Endothelial cell of umbilical vein (primary cell): ENCODE data around the gene COPZ2.

ENCODE experiments used
- CTCF ChIP-seq, 2 donors: IDR thresholded peaks; 1 replicate in 1 of 2; 2 replicates in 1 of 2; pipeline ENCODE4 v1.5.1; 2011; ENCODE audit warnings: low read length in 2 of 2, mild to moderate bottlenecking in 2 of 2, moderate library complexity in 2 of 2, control low read depth in 1 of 2, inconsistent platforms in 1 of 2, low read depth in 1 of 2; ENCODE audit not compliant: insufficient read depth in 1 of 2; ENCODE audit errors: extremely low read depth in 1 of 2
- EZH2 ChIP-seq: IDR thresholded peaks from 2 replicates; pipeline ENCODE4 v1.6.1; 2012; ENCODE audit warnings: borderline replicate concordance, low read depth, mild to moderate bottlenecking, moderate library complexity, low read length, inconsistent platforms; ENCODE audit not compliant: severe bottlenecking
- FOS ChIP-seq: IDR thresholded peaks from 2 replicates; pipeline ENCODE4 v1.6.1; 2011; ENCODE audit warnings: mild to moderate bottlenecking, low read length, moderate library complexity, borderline replicate concordance; ENCODE audit not compliant: insufficient read depth
- GATA2 ChIP-seq: IDR thresholded peaks from 2 replicates; pipeline ENCODE4 v1.7.0; 2011; ENCODE audit warnings: low read depth, mild to moderate bottlenecking, moderate library complexity, mixed read lengths, low read length; ENCODE audit not compliant: insufficient read length, insufficient read depth
- MAX ChIP-seq: IDR thresholded peaks from 2 replicates; pipeline ENCODE4 v1.6.1; 2011; ENCODE audit not compliant: insufficient read depth, insufficient read length
- MYC ChIP-seq: IDR thresholded peaks from one replicate; pipeline ENCODE4 v1.6.1; 2011; ENCODE audit warnings: mild to moderate bottlenecking, low read depth, low read length
- POLR2A ChIP-seq: IDR thresholded peaks from 2 replicates; pipeline ENCODE4 v1.6.1; 2012; ENCODE audit warnings: low read depth, mild to moderate bottlenecking, control low read depth, low read length
- POLR2AphosphoS5 ChIP-seq: IDR thresholded peaks from 2 replicates; pipeline ENCODE4 v1.6.1; 2012; ENCODE audit warnings: low read depth, mild to moderate bottlenecking, control low read depth, low read length, moderate library complexity; ENCODE audit not compliant: insufficient read depth

- TF ChIP-seq POLR2A (no peak), MYC (no peak), FOS (no peak), CTCF (IDR thresholded peaks at IDR 0.05; ENCODE audit: extremely low read depth in 1 of 2, insufficient read depth in 1 of 2, low read depth in 1 of 2, low read length in 2 of 2) (no peak), POLR2AphosphoS5 (no peak), EZH2 (no peak), GATA2 (no peak), MAX (no peak)
Measured at GRCh38 chr17:48053758-48054237, 16.2 kb upstream of the COPZ2 start.
